Measurements from ENCODE around the gene STX2. TPM values are rescaled to one million over a fixed set of nuclear protein-coding genes. Genes with fewer than 3 reads are reported as not detected.

STX2 gene
- total RNA-seq, 1 donor from 2014 or later: 17.4 TPM

DNA sequence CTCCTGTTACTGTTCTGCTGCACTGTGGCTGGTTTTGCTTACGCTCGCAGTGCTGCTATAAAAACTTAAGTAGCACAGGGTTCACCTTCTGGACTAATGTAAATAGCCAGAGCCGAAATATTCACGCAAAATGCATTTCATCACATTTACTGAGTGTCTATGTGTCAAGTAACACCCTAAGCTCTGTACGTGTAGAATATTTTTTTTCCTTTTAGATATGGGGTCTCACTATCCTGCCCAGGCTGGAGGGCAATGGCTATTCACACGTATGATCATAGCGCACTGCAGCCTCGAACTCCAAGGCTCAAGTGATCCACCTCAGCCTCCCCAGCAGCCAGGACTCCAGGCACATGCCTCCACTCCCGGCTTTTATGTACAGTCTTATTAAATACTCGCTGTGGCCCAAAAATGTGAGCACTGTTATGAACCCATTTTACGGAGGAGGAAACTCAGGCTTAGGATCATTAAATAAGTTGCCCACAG is 62.2 kb downstream of the STX2 start:
- no peak overlapping the region for H3K4me3 Mint-ChIP-seq (ENCODE audit: unreplicated experiment)

DNA sequence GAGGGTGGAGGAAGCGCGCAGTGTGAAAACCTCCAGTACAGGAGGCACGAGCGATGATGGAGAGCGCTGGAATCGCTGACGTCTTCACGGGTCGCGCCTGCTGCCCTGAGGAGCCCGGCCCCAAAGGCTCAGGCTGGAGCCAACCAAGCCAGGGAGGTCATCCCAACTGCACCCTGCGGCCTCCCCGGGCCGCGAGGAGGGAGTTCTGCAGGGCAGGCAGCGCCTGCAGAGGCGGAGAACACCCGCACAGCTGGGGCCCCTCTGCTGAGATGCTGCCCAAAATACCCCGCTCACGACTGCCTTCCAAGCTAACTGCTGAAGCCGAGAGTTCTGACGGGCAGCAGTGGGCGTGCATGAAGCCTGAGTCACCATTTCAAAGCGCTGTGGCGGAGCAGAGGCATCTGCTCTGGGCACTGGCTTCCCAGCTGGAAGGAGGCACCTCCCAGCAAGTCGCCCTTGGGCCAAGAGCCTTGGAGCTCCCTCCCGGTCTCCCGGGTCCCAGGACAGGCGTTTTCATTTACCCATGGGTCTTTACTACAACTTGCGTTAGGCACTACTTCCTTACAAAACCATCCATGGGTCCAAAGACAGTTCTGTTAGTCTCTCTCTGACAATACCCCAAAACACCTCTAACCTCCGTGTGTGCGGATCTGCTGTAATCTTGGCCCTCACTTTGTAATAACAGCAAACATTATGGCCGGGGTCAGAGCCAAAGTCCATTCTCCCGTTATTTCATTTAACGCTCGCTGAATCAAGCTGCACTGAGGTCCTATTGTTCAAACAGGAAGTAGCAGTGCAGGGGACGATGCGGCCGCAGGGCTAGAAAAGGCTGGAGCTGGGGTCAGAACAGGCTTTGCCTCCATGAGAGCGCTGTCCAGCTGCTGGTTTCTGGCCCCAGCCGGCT is 62.8 kb downstream of the STX2 start:
- H3K27ac Mint-ChIP-seq (ENCODE audit: unreplicated experiment): no peak overlapping the region
- H3K27me3 Mint-ChIP-seq (ENCODE audit: unreplicated experiment): peaks cover 22% of the 10 kb centered on the region

More for the DNA sequence above, 62.2 kb downstream of the STX2 start:
- peaks cover 3% of the 10 kb centered on the region for H3K4me1 Mint-ChIP-seq (ENCODE audit: unreplicated experiment)
- no peak overlapping the region for H3K27ac Mint-ChIP-seq (ENCODE audit: unreplicated experiment)
- TF ChIP-seq CTCF (IDR thresholded peaks at IDR 0.05; ENCODE audit: unreplicated experiment): no peak
- no peak for DNase-seq (ENCODE audit: low spot score)
- peaks cover 24% of the 10 kb centered on the region for H3K27me3 Mint-ChIP-seq (ENCODE audit: unreplicated experiment)
- peaks cover 10% of the 10 kb centered on the region for H3K36me3 Mint-ChIP-seq (ENCODE audit: low read depth, unreplicated experiment)
- no peaks in the 10 kb centered on the region for H3K9me3 Mint-ChIP-seq (ENCODE audit: unreplicated experiment)

GRCh38 chr12:130770413-130771028 is 68.5 kb downstream of the STX2 start:
- TF ChIP-seq CTCF (IDR thresholded peaks at IDR 0.05; ENCODE audit: unreplicated experiment): no peak
- Mint-ChIP-seq H3K4me1 (ENCODE audit: unreplicated experiment) (no peaks in the 10 kb centered on the region), H3K27me3 (ENCODE audit: unreplicated experiment) (peaks cover 5% of the 10 kb centered on the region), H3K27ac (ENCODE audit: unreplicated experiment) (no peak overlapping the region), H3K36me3 (ENCODE audit: low read depth, unreplicated experiment) (no peaks in the 10 kb centered on the region), H3K9me3 (ENCODE audit: unreplicated experiment) (no peaks in the 10 kb centered on the region), H3K4me3 (ENCODE audit: unreplicated experiment) (no peak overlapping the region)
- no peak for DNase-seq (ENCODE audit: low spot score)

More for the DNA sequence above, 62.8 kb downstream of the STX2 start:
- H3K4me1 Mint-ChIP-seq (ENCODE audit: unreplicated experiment): peaks cover 3% of the 10 kb centered on the region
- H3K36me3 Mint-ChIP-seq (ENCODE audit: low read depth, unreplicated experiment): peaks cover 7% of the 10 kb centered on the region
- no peaks in the 10 kb centered on the region for H3K9me3 Mint-ChIP-seq (ENCODE audit: unreplicated experiment)
- H3K4me3 Mint-ChIP-seq (ENCODE audit: unreplicated experiment): no peak overlapping the region
- TF ChIP-seq CTCF (IDR thresholded peaks at IDR 0.05; ENCODE audit: unreplicated experiment): no peak
- peak; percentile 69 for DNase-seq (ENCODE audit: low spot score)

DNA sequence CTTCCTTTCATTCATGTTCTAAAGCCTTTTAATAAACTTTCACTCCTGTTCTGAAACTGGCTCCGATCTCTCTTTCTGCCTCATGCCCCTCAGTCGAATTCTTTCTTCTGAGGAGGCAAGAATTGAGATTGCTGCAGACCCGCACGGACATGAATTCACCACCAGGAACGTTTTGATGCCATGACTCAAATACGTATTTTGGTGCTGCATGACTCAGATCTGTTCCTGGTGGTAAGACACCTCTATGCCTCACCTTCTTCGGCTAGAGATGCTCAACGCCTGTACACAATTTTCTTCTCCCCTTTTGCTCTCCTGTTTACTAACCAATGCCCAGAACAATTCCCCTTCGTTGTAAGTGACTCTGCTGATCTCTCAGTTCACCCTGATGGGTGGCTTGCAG is 70.9 kb downstream of the STX2 start:
- Mint-ChIP-seq H3K27me3 (ENCODE audit: unreplicated experiment) (peaks cover 3% of the 10 kb centered on the region), H3K4me3 (ENCODE audit: unreplicated experiment) (no peak overlapping the region), H3K9me3 (ENCODE audit: unreplicated experiment) (no peaks in the 10 kb centered on the region), H3K36me3 (ENCODE audit: low read depth, unreplicated experiment) (no peaks in the 10 kb centered on the region), H3K27ac (ENCODE audit: unreplicated experiment) (no peak overlapping the region), H3K4me1 (ENCODE audit: unreplicated experiment) (no peaks in the 10 kb centered on the region)
- DNase-seq (ENCODE audit: low spot score): no peak
- TF ChIP-seq CTCF (IDR thresholded peaks at IDR 0.05; ENCODE audit: unreplicated experiment): no peak

- no peak overlapping the region for H3K27ac Mint-ChIP-seq (ENCODE audit: unreplicated experiment)
- H3K36me3 Mint-ChIP-seq (ENCODE audit: low read depth, unreplicated experiment): no peaks in the 10 kb centered on the region
- no peak for TF ChIP-seq CTCF (IDR thresholded peaks at IDR 0.05; ENCODE audit: unreplicated experiment)
- no peaks in the 10 kb centered on the region for H3K4me1 Mint-ChIP-seq (ENCODE audit: unreplicated experiment)
- no peaks in the 10 kb centered on the region for H3K9me3 Mint-ChIP-seq (ENCODE audit: unreplicated experiment)
- no peak for DNase-seq (ENCODE audit: low spot score)
- H3K4me3 Mint-ChIP-seq (ENCODE audit: unreplicated experiment): no peak overlapping the region
- peaks cover 3% of the 10 kb centered on the region for H3K27me3 Mint-ChIP-seq (ENCODE audit: unreplicated experiment)
Measured at GRCh38 chr12:130766470-130766869, 72.6 kb downstream of the STX2 start.
